Testis (tissue), 2 donors: ENCODE results near the gene CREBBP.

Source experiments
- CTCF ChIP-seq, 3 experiments: fragments of 450-650 bp in 2 of 3; fragments of 200-600 bp in 1 of 3; sonication (generic) in 1 of 3; IDR thresholded peaks; one replicate each; pipeline ENCODE4 v1.5.1; 2016 to 2019; ENCODE audit warnings: antibody characterized with exemption in 3 of 3, mild to moderate bottlenecking in 2 of 3, moderate library complexity in 1 of 3
- POLR2A ChIP-seq: fragments of 450-650 bp; IDR thresholded peaks from one replicate; pipeline ENCODE4 v1.6.1; 2017; ENCODE audit warnings: antibody characterized with exemption, mild to moderate bottlenecking, moderate library complexity

GRCh38 chr16:3754081-3754703 lies 126.3 kb downstream of the CREBBP start:
- TF ChIP-seq POLR2A (no peak), CTCF (IDR thresholded peaks at IDR 0.05) (no peak)
